Measurements from ENCODE around the gene DHRSX.
A peak's percentile ranks its signal among the peaks of the same experiment; 100 is the strongest.
"Not testable (repeated sequence)": the region's sequence is repeated elsewhere in the genome, so short reads cannot be mapped to it uniquely, and the experiment has no call there.

Gene DHRSX

GRCh38 chrX:2423282-2423681, 77.5 kb downstream of the DHRSX start:
- DNase-seq, result peak; percentile 37

GRCh38 chrX:2419418-2419817, 81.4 kb downstream of the DHRSX start:
- not testable (repeated sequence) for DNase-seq

GRCh38 chrX:2418000-2418399, 82.8 kb downstream of the DHRSX start:
- no peak for DNase-seq

- no peak for DNase-seq
Observed at GRCh38 chrX:2416851-2417604, 83.7 kb downstream of the DHRSX start.

- no peak for DNase-seq
Observed at GRCh38 chrX:2414384-2414783, 86.4 kb downstream of the DHRSX start.

- DNase-seq, result no peak
Observed at GRCh38 chrX:2413969-2414368, 86.8 kb downstream of the DHRSX start.

GRCh38 chrX:2412131-2412530, 88.6 kb downstream of the DHRSX start:
- no peak for DNase-seq

- DNase-seq, result no peak
Observed at GRCh38 chrX:2410279-2411020, 90.3 kb downstream of the DHRSX start.

GRCh38 chrX:2409796-2410195, 91.0 kb downstream of the DHRSX start:
- no peak for DNase-seq

- no peak for DNase-seq
Observed at GRCh38 chrX:2408856-2409255, 91.9 kb downstream of the DHRSX start.

- DNase-seq, result no peak
Observed at GRCh38 chrX:2406891-2407518, 93.8 kb downstream of the DHRSX start.

- DNase-seq, result no peak
Observed at GRCh38 chrX:2404776-2405175, 96.0 kb downstream of the DHRSX start.

GRCh38 chrX:2402361-2402690, 98.5 kb downstream of the DHRSX start:
- DNase-seq, result no peak

- peak; percentile 32 for DNase-seq
Observed at GRCh38 chrX:2401590-2402360, 99.0 kb downstream of the DHRSX start.

- peak; percentile 39 for DNase-seq
Observed at GRCh38 chrX:2401201-2401589, 99.6 kb downstream of the DHRSX start.

GRCh38 chrX:2398064-2398656, 102.6 kb downstream of the DHRSX start:
- peak; percentile 64 for DNase-seq

GRCh38 chrX:2397229-2398063, 103.3 kb downstream of the DHRSX start:
- no peak for DNase-seq

GRCh38 chrX:2395261-2395992, 105.3 kb downstream of the DHRSX start:
- DNase-seq, result no peak

GRCh38 chrX:2391869-2392606, 108.7 kb downstream of the DHRSX start:
- peak; percentile 89 for DNase-seq

- no peak for DNase-seq
Observed at GRCh38 chrX:2390754-2391153, 110.0 kb downstream of the DHRSX start.

Data from fibroblast of skin of right quadriceps (primary cell).